Measurements from ENCODE around the gene ACTR1B.
"Not testable (repeated sequence)": the region's sequence is repeated elsewhere in the genome, so short reads cannot be mapped to it uniquely, and the experiment has no call there.

Gene ACTR1B

GRCh38 chr2:97658691-97659157 is 5.1 kb downstream of the ACTR1B start:
- no peak for DNase-seq (ENCODE audit: low read depth in 2 of 2)

- DNase-seq (ENCODE audit: low read depth in 2 of 2) = no peak
Measured at GRCh38 chr2:97657986-97658690, 5.7 kb downstream of the ACTR1B start.

- DNase-seq (ENCODE audit: low read depth in 2 of 2) = no peak
Measured at GRCh38 chr2:97656905-97657587, 6.8 kb downstream of the ACTR1B start.

- DNase-seq (ENCODE audit: low read depth in 2 of 2) = no peak
Measured at GRCh38 chr2:97656129-97656755, 7.6 kb downstream of the ACTR1B start.

- no peak for DNase-seq (ENCODE audit: low read depth in 2 of 2)
Measured at GRCh38 chr2:97654791-97655190, 9.1 kb downstream of the ACTR1B start.

GRCh38 chr2:97654309-97654708 is 9.5 kb downstream of the ACTR1B start:
- DNase-seq (ENCODE audit: low read depth in 2 of 2) = no peak

- no peak for DNase-seq (ENCODE audit: low read depth in 2 of 2)
Measured at GRCh38 chr2:97653874-97654273, 10.0 kb downstream of the ACTR1B start.

GRCh38 chr2:97653473-97653872 is 10.4 kb downstream of the ACTR1B start:
- no peak for DNase-seq (ENCODE audit: low read depth in 2 of 2)

- DNase-seq (ENCODE audit: low read depth in 2 of 2) = no peak
Measured at GRCh38 chr2:97651114-97651513, 12.7 kb downstream of the ACTR1B start.

- DNase-seq (ENCODE audit: low read depth in 2 of 2) = no peak
Measured at GRCh38 chr2:97646977-97647376, 16.9 kb downstream of the ACTR1B start.

- DNase-seq (ENCODE audit: low read depth in 2 of 2) = peak; percentile 99
Measured at GRCh38 chr2:97645695-97646629, 17.9 kb downstream of the ACTR1B start, which contains the start of gene COX5B. Gene COX5B, plus strand, starts transcription at chr2:97646062. Its CDS starts 25 bp downstream, at chr2:97646087.

- no peak for DNase-seq (ENCODE audit: low read depth in 2 of 2)
Measured at GRCh38 chr2:97645112-97645694, 18.6 kb downstream of the ACTR1B start.

- DNase-seq (ENCODE audit: low read depth in 2 of 2) = no peak
Measured at GRCh38 chr2:97644023-97644717, 19.7 kb downstream of the ACTR1B start.

GRCh38 chr2:97626049-97626430 is 37.8 kb downstream of the ACTR1B start:
- DNase-seq (ENCODE audit: low read depth in 2 of 2) = not testable (repeated sequence)

GRCh38 chr2:97625354-97626048 is 38.3 kb downstream of the ACTR1B start:
- not testable (repeated sequence) for DNase-seq (ENCODE audit: low read depth in 2 of 2)

- DNase-seq (ENCODE audit: low read depth in 2 of 2) = not testable (repeated sequence)
Measured at GRCh38 chr2:97622976-97623375, 40.9 kb downstream of the ACTR1B start.

- DNase-seq (ENCODE audit: low read depth in 2 of 2) = not testable (repeated sequence)
Measured at GRCh38 chr2:97620492-97620891, 43.4 kb downstream of the ACTR1B start.

GRCh38 chr2:97618939-97619827 is 44.7 kb downstream of the ACTR1B start:
- peak in 1 of 2 donors; percentile 1 for DNase-seq (ENCODE audit: low read depth in 2 of 2)

GRCh38 chr2:97617911-97618310 is 45.9 kb downstream of the ACTR1B start:
- DNase-seq (ENCODE audit: low read depth in 2 of 2) = no peak

Data from stimulated activated CD8-positive, alpha-beta memory T cell treated with anti-CD3 and anti-CD28 coated beads, Interleukin-15, amount 100 ng/mL, for 48 hours (primary cell).